Astrocyte (in vitro differentiated cells and primary cell): Measurements from ENCODE around the gene ITPK1. TPM values are rescaled to one million over a fixed set of nuclear protein-coding genes. Genes with fewer than 3 reads are reported as not detected.
A peak's percentile ranks its signal among the peaks of the same experiment; 100 is the strongest.

Experiments used
- DNase-seq: peaks from one replicate; pipeline ENCODE4 v3.0.0-alpha.2; 2010; ENCODE audit warnings: low read depth
- FAIRE-seq: peaks from 2 replicates; lab custom pipeline; 2011; peaks lifted over from hg19 to GRCh38; lab: Jason Lieb, UNC
- H2AFZ ChIP-seq: 2 replicates; pipeline ENCODE4 v1.6.0; 2012; ENCODE audit warnings: low read depth, low read length, inconsistent platforms
- H3K27ac ChIP-seq: 2 replicates; pipeline ENCODE4 v1.5.1; 2011; ENCODE audit warnings: low read depth, low read length, inconsistent platforms
- H3K27me3 ChIP-seq: 2 replicates; pipeline ENCODE4 v1.6.0; 2011; ENCODE audit warnings: low read length, inconsistent platforms; ENCODE audit not compliant: insufficient read depth
- H3K36me3 ChIP-seq: 2 replicates; pipeline ENCODE4 v1.5.1; 2011; ENCODE audit warnings: low read length, inconsistent platforms; ENCODE audit not compliant: insufficient read depth
- H3K4me1 ChIP-seq: 2 replicates; pipeline ENCODE4 v1.5.1; 2011; ENCODE audit warnings: low read length, inconsistent platforms; ENCODE audit not compliant: insufficient read depth
- H3K4me2 ChIP-seq: 2 replicates; pipeline ENCODE4 v1.6.0; 2012; ENCODE audit warnings: low read length, inconsistent platforms
- H3K4me3 ChIP-seq: 2 replicates; pipeline ENCODE4 v1.5.1; 2011; ENCODE audit warnings: low read depth, mild to moderate bottlenecking, low read length, inconsistent platforms; ENCODE audit not compliant: insufficient read depth
- H3K79me2 ChIP-seq: 2 replicates; pipeline ENCODE4 v1.6.0; 2012; ENCODE audit warnings: mild to moderate bottlenecking, low read length, inconsistent platforms; ENCODE audit not compliant: insufficient read depth
- H3K9ac ChIP-seq: 2 replicates; pipeline ENCODE4 v1.6.0; 2012; ENCODE audit warnings: mild to moderate bottlenecking, low read length, inconsistent platforms
- H3K9me3 ChIP-seq: 2 replicates; pipeline ENCODE4 v1.5.1; 2012; ENCODE audit warnings: low read depth, mild to moderate bottlenecking, low read length, inconsistent platforms; ENCODE audit not compliant: insufficient read depth
- H4K20me1 ChIP-seq: 2 replicates; pipeline ENCODE4 v1.6.0; 2012; ENCODE audit warnings: low read length, inconsistent platforms; ENCODE audit not compliant: insufficient read depth
- H3K27ac Mint-ChIP-seq: one replicate; pipeline ENCODE4 v1.8.0; 2021; ENCODE audit warnings: mild to moderate bottlenecking, mixed read lengths; ENCODE audit not compliant: unreplicated experiment
- H3K27me3 Mint-ChIP-seq: one replicate; pipeline ENCODE4 v1.8.0; 2021; ENCODE audit warnings: low read depth, mixed read lengths; ENCODE audit not compliant: unreplicated experiment
- H3K36me3 Mint-ChIP-seq: one replicate; pipeline ENCODE4 v1.8.0; 2021; ENCODE audit warnings: low read depth, mixed read lengths; ENCODE audit not compliant: unreplicated experiment
- H3K4me1 Mint-ChIP-seq: one replicate; pipeline ENCODE4 v1.8.0; 2021; ENCODE audit warnings: low read depth, mixed read lengths; ENCODE audit not compliant: unreplicated experiment
- H3K4me3 Mint-ChIP-seq: one replicate; pipeline ENCODE4 v1.8.0; 2021; ENCODE audit warnings: mild to moderate bottlenecking, moderate library complexity, mixed read lengths; ENCODE audit not compliant: unreplicated experiment
- H3K9me3 Mint-ChIP-seq: one replicate; pipeline ENCODE4 v1.8.0; 2021; ENCODE audit warnings: mild to moderate bottlenecking, mixed read lengths; ENCODE audit not compliant: unreplicated experiment
- CTCF ChIP-seq: IDR thresholded peaks from 2 replicates; pipeline ENCODE4 v1.5.1; 2011; ENCODE audit warnings: low read depth, mild to moderate bottlenecking, inconsistent platforms, low read length, moderate library complexity; ENCODE audit not compliant: insufficient read depth
- EZH2 ChIP-seq: IDR thresholded peaks from 2 replicates; pipeline ENCODE4 v1.6.1; 2012; ENCODE audit warnings: mild to moderate bottlenecking, low read length, inconsistent platforms; ENCODE audit not compliant: insufficient read depth
- total RNA-seq: library from RNA; stranded (reverse); gene quantifications from 2 replicates; pipeline ENCODE4 v1.2.1, GENCODE V29; 2021

Gene ITPK1
- total RNA-seq, 1 donor from 2014 or later = 13.0 TPM

DNA sequence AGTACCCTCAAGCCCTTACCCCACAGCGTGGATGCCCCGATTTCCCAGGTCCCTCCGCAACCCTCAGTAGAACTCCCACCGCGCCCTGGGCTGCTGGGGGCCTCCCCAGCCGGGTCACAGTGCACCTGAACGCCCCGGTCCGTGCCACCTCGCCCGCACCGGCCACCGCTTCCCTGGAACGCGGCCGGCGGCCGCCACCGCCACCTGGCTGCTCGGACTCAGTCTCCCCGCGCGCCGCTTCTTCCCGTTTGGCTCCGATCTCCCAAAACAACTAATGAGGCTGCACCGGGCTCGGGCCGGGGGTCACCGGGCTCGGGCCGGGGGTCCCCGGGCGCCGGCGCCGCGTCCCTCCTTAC, 1.0 kb downstream of the ITPK1 start:
- H3K27ac Mint-ChIP-seq = no peak overlapping the region
- peak overlapping the region; percentile 79 for H3K4me3 Mint-ChIP-seq
- no peaks in the 10 kb centered on the region for H3K9me3 ChIP-seq
- H3K36me3 Mint-ChIP-seq = no peaks in the 10 kb centered on the region
- H3K9ac ChIP-seq = peak overlapping the region; percentile 73
- peaks cover 20% of the 10 kb centered on the region for H3K4me1 ChIP-seq
- peaks cover 10% of the 10 kb centered on the region for H3K79me2 ChIP-seq
- H3K27me3 ChIP-seq = no peaks in the 10 kb centered on the region
- no peaks in the 10 kb centered on the region for H3K9me3 Mint-ChIP-seq
- H3K4me2 ChIP-seq = peak overlapping the region; percentile 97
- H3K4me1 Mint-ChIP-seq = peaks cover 2% of the 10 kb centered on the region
- H3K4me3 ChIP-seq = peak overlapping the region; percentile 70
- H2AFZ ChIP-seq = peak overlapping the region; percentile 73
- no peak for TF ChIP-seq CTCF
- TF ChIP-seq EZH2 = no peak
- no peak overlapping the region for H3K27ac ChIP-seq
- H3K36me3 ChIP-seq = no peaks in the 10 kb centered on the region
- peaks cover 22% of the 10 kb centered on the region for H3K27me3 Mint-ChIP-seq
- peaks cover 43% of the 10 kb centered on the region for H4K20me1 ChIP-seq
- DNase-seq = no peak
- no peak for FAIRE-seq

GRCh38 chr14:93114068-93114710, 1.5 kb downstream of the ITPK1 start:
- Histone ChIP-seq H3K27ac (no peak overlapping the region), H3K4me2 (peak overlapping the region; percentile 97), H3K36me3 (no peaks in the 10 kb centered on the region), H2AFZ (peak overlapping the region; percentile 73), H3K9me3 (no peaks in the 10 kb centered on the region), H3K9ac (peak overlapping the region; percentile 73), H3K4me3 (peak overlapping the region; percentile 70), H3K27me3 (no peaks in the 10 kb centered on the region), H4K20me1 (peaks cover 45% of the 10 kb centered on the region), H3K79me2 (peaks cover 11% of the 10 kb centered on the region), H3K4me1 (peaks cover 20% of the 10 kb centered on the region)
- no peak overlapping the region for H3K27ac Mint-ChIP-seq
- H3K9me3 Mint-ChIP-seq = no peaks in the 10 kb centered on the region
- FAIRE-seq (no peak), DNase-seq (no peak)
- peak overlapping the region; percentile 79 for H3K4me3 Mint-ChIP-seq
- H3K27me3 Mint-ChIP-seq = peaks cover 27% of the 10 kb centered on the region
- H3K4me1 Mint-ChIP-seq = peaks cover 2% of the 10 kb centered on the region
- H3K36me3 Mint-ChIP-seq = no peaks in the 10 kb centered on the region
- TF ChIP-seq EZH2 (no peak), CTCF (no peak)

- peak overlapping the region; percentile 97 for H3K4me2 ChIP-seq
- no peak overlapping the region for H3K4me3 ChIP-seq
Measured at GRCh38 chr14:93113678-93114067, 2.1 kb downstream of the ITPK1 start.

More at GRCh38 chr14:93113678-93114067, 2.1 kb downstream of the ITPK1 start:
- peak overlapping the region; percentile 79 for H3K4me3 Mint-ChIP-seq
- H3K36me3 ChIP-seq = no peaks in the 10 kb centered on the region
- DNase-seq (no peak), FAIRE-seq (no peak)
- no peaks in the 10 kb centered on the region for H3K27me3 ChIP-seq
- H3K27ac ChIP-seq = no peak overlapping the region
- no peaks in the 10 kb centered on the region for H3K36me3 Mint-ChIP-seq
- H3K9me3 ChIP-seq = no peaks in the 10 kb centered on the region
- H3K9ac ChIP-seq = no peak overlapping the region
- H3K27me3 Mint-ChIP-seq = peaks cover 31% of the 10 kb centered on the region
- TF ChIP-seq CTCF (no peak), EZH2 (no peak)
- peaks cover 11% of the 10 kb centered on the region for H3K79me2 ChIP-seq
- peaks cover 20% of the 10 kb centered on the region for H3K4me1 ChIP-seq
- no peak overlapping the region for H3K27ac Mint-ChIP-seq
- H3K4me1 Mint-ChIP-seq = peaks cover 2% of the 10 kb centered on the region
- H2AFZ ChIP-seq = no peak overlapping the region
- H4K20me1 ChIP-seq = peaks cover 48% of the 10 kb centered on the region
- no peaks in the 10 kb centered on the region for H3K9me3 Mint-ChIP-seq
